Type B pancreatic cell (in vitro differentiated cells): ENCODE data around the gene NPAS4. TPM values are rescaled to one million over a fixed set of nuclear protein-coding genes. Genes with fewer than 3 reads are reported as not detected.
"Not testable (repeated sequence)": the region's sequence is repeated elsewhere in the genome, so short reads cannot be mapped to it uniquely, and the experiment has no call there.

Source experiments
- DNase-seq: peaks from one replicate; pipeline ENCODE4 v3.0.0; 2021; ENCODE audit warnings: mixed read lengths; ENCODE audit not compliant: unreplicated experiment; ENCODE audit errors: extremely low spot score
- H3K27ac Mint-ChIP-seq: 2 replicates; pipeline ENCODE4 v1.8.0; 2021; ENCODE audit warnings: mild to moderate bottlenecking, mixed read lengths
- H3K27me3 Mint-ChIP-seq: 2 replicates; pipeline ENCODE4 v1.8.0; 2021; ENCODE audit warnings: mixed read lengths
- H3K36me3 Mint-ChIP-seq: 2 replicates; pipeline ENCODE4 v1.8.0; 2021; ENCODE audit warnings: mixed read lengths
- H3K4me1 Mint-ChIP-seq: one replicate; pipeline ENCODE4 v1.8.0; 2021; ENCODE audit warnings: mixed read lengths; ENCODE audit not compliant: unreplicated experiment
- H3K4me3 Mint-ChIP-seq: 2 replicates; pipeline ENCODE4 v1.8.0; 2021; ENCODE audit warnings: mild to moderate bottlenecking, mixed read lengths
- H3K9me3 Mint-ChIP-seq: 2 replicates; pipeline ENCODE4 v1.8.0; 2021; ENCODE audit warnings: mixed read lengths
- CTCF ChIP-seq: fragments of 200-600 bp; sonication (generic); conservative IDR thresholded peaks from 2 replicates; pipeline ENCODE4 v1.5.0; 2021; ENCODE audit warnings: antibody characterized with exemption, mild to moderate bottlenecking
- long read RNA-seq: library from polyadenylated mRNA; unstranded; transcript quantifications from one replicate; pipeline ENCODE4 v2.0.0, GENCODE V29; 2020
- total RNA-seq: library from RNA; stranded (reverse); gene quantifications from 2 replicates; pipeline ENCODE4 v1.2.1, GENCODE V29; 2021; ENCODE audit warnings: low replicate concordance

NPAS4 gene
- total RNA-seq = 0.14 and 0.77 TPM in 2 replicates
- long read RNA-seq = 0 reads

GRCh38 chr11:66420671-66421476, at the start of gene NPAS4:
Gene NPAS4 (plus strand): TSS chr11:66421035. CDS start chr11:66421180, 145 bp downstream.
- Mint-ChIP-seq H3K27ac (no peak within 1 kb of the TSS), H3K4me1 (peaks cover 5% of the 10 kb centered on the region), H3K36me3 (no peaks in the 10 kb centered on the region), H3K27me3 (peaks cover 65% of the 10 kb centered on the region), H3K9me3 (peaks cover 5% of the 10 kb centered on the region), H3K4me3 (no peak within 1 kb of the TSS)
- no peak for DNase-seq
- no peak for TF ChIP-seq CTCF

- H3K4me1 Mint-ChIP-seq = peaks cover 15% of the 10 kb centered on the region
- peak within 1 kb of the TSS; percentile 92 for H3K27ac Mint-ChIP-seq
- H3K4me3 Mint-ChIP-seq = peak within 1 kb of the TSS; percentile 93
- H3K36me3 Mint-ChIP-seq = peaks cover 11% of the 10 kb centered on the region
- no peaks in the 10 kb centered on the region for H3K9me3 Mint-ChIP-seq
- H3K27me3 Mint-ChIP-seq = peaks cover under 1% of the 10 kb centered on the region
- no peak for TF ChIP-seq CTCF
- peak; percentile 90 for DNase-seq
Observed at GRCh38 chr11:66371627-66372415, 49.0 kb upstream of the NPAS4 start, which contains the start of gene SLC29A2. Gene SLC29A2 (minus strand): TSS chr11:66371760. CDS start chr11:66371591, 169 bp downstream.

- peaks cover 3% of the 10 kb centered on the region for H3K27me3 Mint-ChIP-seq
- TF ChIP-seq CTCF = no peak
- H3K4me1 Mint-ChIP-seq = peaks cover 15% of the 10 kb centered on the region
- H3K9me3 Mint-ChIP-seq = no peaks in the 10 kb centered on the region
- no peak for DNase-seq
- H3K4me3 Mint-ChIP-seq = peak overlapping the region; percentile 31
- H3K27ac Mint-ChIP-seq = no peak overlapping the region
- peaks cover 6% of the 10 kb centered on the region for H3K36me3 Mint-ChIP-seq
Observed at GRCh38 chr11:66373265-66373664, 47.6 kb upstream of the NPAS4 start.

- not testable (repeated sequence) for H3K36me3 Mint-ChIP-seq, H3K27ac Mint-ChIP-seq, DNase-seq, H3K9me3 Mint-ChIP-seq, H3K27me3 Mint-ChIP-seq
- peaks cover 15% of the 10 kb centered on the region for H3K4me1 Mint-ChIP-seq
- peak overlapping the region; percentile 31 for H3K4me3 Mint-ChIP-seq
- TF ChIP-seq CTCF = peak; percentile 35
Observed at GRCh38 chr11:66373690-66374287, 47.0 kb upstream of the NPAS4 start.

GRCh38 chr11:66380264-66380663, 40.6 kb upstream of the NPAS4 start:
- not testable (repeated sequence) for H3K36me3 Mint-ChIP-seq, H3K9me3 Mint-ChIP-seq, H3K4me3 Mint-ChIP-seq, H3K27ac Mint-ChIP-seq, H3K4me1 Mint-ChIP-seq, H3K27me3 Mint-ChIP-seq, DNase-seq

- H3K9me3 Mint-ChIP-seq, DNase-seq, H3K4me3 Mint-ChIP-seq, H3K27ac Mint-ChIP-seq, H3K27me3 Mint-ChIP-seq, H3K36me3 Mint-ChIP-seq: not testable (repeated sequence)
- peaks cover 10% of the 10 kb centered on the region for H3K4me1 Mint-ChIP-seq
Observed at GRCh38 chr11:66384316-66384715, 36.5 kb upstream of the NPAS4 start.
